ENCODE results near the gene PTDSS2. TPM values are rescaled to one million over a fixed set of nuclear protein-coding genes. Genes with fewer than 3 reads are reported as not detected.

Gene PTDSS2
- total and polyA plus RNA-seq, 7 donors, result 11.8 to 26.0 (median 19.6) TPM

- DNase-seq, result peak; percentile 95 to 98
Measured at GRCh38 chr11:518463-519202, 68.6 kb downstream of the PTDSS2 start.

GRCh38 chr11:520428-521176 lies 70.5 kb downstream of the PTDSS2 start:
- DNase-seq, result peak in 1 of 2 donors; percentile 53
- 88 to 90% (median 89%) methylated on average over 39 of the region's 39 CpGs for WGBS, 3 donors
- no peak for TF ChIP-seq CTCF (IDR thresholded peaks at IDR 0.05)

More at GRCh38 chr11:518463-519202, 68.6 kb downstream of the PTDSS2 start:
- Histone ChIP-seq H3K27ac (peak overlapping the region; percentile 90), H3K4me1 (peaks cover 3% of the 10 kb centered on the region), H3K9me3 (no peaks in the 10 kb centered on the region), H3K4me3 (peak overlapping the region; percentile 44), H3K36me3 (ENCODE audit: insufficient read depth in 1 of 2, low read depth in 1 of 2) (peaks cover 6 to 19% of the 10 kb centered on the region in 2 donors), H3K27me3 (ENCODE audit: insufficient read depth in 3 of 3, low read length in 2 of 3) (no peaks in the 10 kb centered on the region)
- 3 to 4% (median 3%) methylated on average over 60 to 74 of the region's 74 CpGs for WGBS, 3 donors
- intact Hi-C loops (cut with DNase I), result no loop called here
- ATAC-seq, result peak; percentile 97 to 98 (median 98)
- peak; percentile 100 for TF ChIP-seq CTCF (IDR thresholded peaks at IDR 0.05)

GRCh38 chr11:521177-521688 lies 71.2 kb downstream of the PTDSS2 start:
- intact Hi-C loops (cut with DNase I), result no loop called here
- no peak for ATAC-seq
- H3K27me3 ChIP-seq (ENCODE audit: insufficient read depth in 3 of 3, low read length in 2 of 3), result no peaks in the 10 kb centered on the region

More at GRCh38 chr11:520428-521176, 70.5 kb downstream of the PTDSS2 start:
- intact Hi-C loops (cut with DNase I), result no loop called here
- H3K4me3 ChIP-seq, result no peak overlapping the region
- peaks cover 0 to under 1% of the 10 kb centered on the region in 2 donors for H3K36me3 ChIP-seq (ENCODE audit: insufficient read depth in 1 of 2, low read depth in 1 of 2)
- H3K4me1 ChIP-seq, result peaks cover 3% of the 10 kb centered on the region
- ATAC-seq, result no peak
- H3K9me3 ChIP-seq, result no peaks in the 10 kb centered on the region
- no peak overlapping the region for H3K27ac ChIP-seq
- H3K27me3 ChIP-seq (ENCODE audit: insufficient read depth in 3 of 3, low read length in 2 of 3), result no peaks in the 10 kb centered on the region

GRCh38 chr11:526192-526591 lies 76.1 kb downstream of the PTDSS2 start:
- WGBS, 3 donors, result 62 to 76% (median 62%) methylated on average over 17 of the region's 17 CpGs
- Histone ChIP-seq H3K27me3 (ENCODE audit: insufficient read depth in 3 of 3, low read length in 2 of 3) (no peaks in the 10 kb centered on the region), H3K36me3 (ENCODE audit: insufficient read depth in 1 of 2, low read depth in 1 of 2) (peaks cover 0 to 2% of the 10 kb centered on the region in 2 donors), H3K9me3 (no peaks in the 10 kb centered on the region), H3K4me3 (peak overlapping the region; percentile 11), H3K4me1 (peaks cover 12% of the 10 kb centered on the region), H3K27ac (no peak overlapping the region)
- TF ChIP-seq CTCF (IDR thresholded peaks at IDR 0.05), result no peak
- DNase-seq (no peak), ATAC-seq (no peak)
- intact Hi-C loops (cut with DNase I), result no loop called here

More at GRCh38 chr11:521177-521688, 71.2 kb downstream of the PTDSS2 start:
- H3K4me1 ChIP-seq, result peaks cover 3% of the 10 kb centered on the region
- no peaks in the 10 kb centered on the region for H3K9me3 ChIP-seq
- TF ChIP-seq CTCF (IDR thresholded peaks at IDR 0.05), result no peak
- H3K27ac ChIP-seq, result no peak overlapping the region
- WGBS, 3 donors, result 80 to 83% (median 81%) methylated on average over 10 of the region's 10 CpGs
- no peak for DNase-seq
- no peaks in the 10 kb centered on the region for H3K36me3 ChIP-seq (ENCODE audit: insufficient read depth in 1 of 2, low read depth in 1 of 2)
- no peak overlapping the region for H3K4me3 ChIP-seq

All from psoas muscle (tissue), 8 donors.